Stimulated activated CD4-positive, alpha-beta T cell treated with anti-CD3 and anti-CD28 coated beads, Interleukin-12 subunit alpha, Interleukin-12 subunit beta, amount 100 ng/mL, for 4 hours (primary cell): ENCODE results near the gene MOCS1.
A peak's percentile ranks its signal among the peaks of the same experiment; 100 is the strongest.
"Not testable (repeated sequence)": the region's sequence is repeated elsewhere in the genome, so short reads cannot be mapped to it uniquely, and the experiment has no call there.

Source experiments
- DNase-seq: peaks from one replicate; pipeline ENCODE4 v3.0.0-alpha.2; 2020

MOCS1 gene

GRCh38 chr6:39934131-39934757 lies at the start of gene MOCS1:
MOCS1 (minus strand) TSS chr6:39934462; CDS start chr6:39934417, 45 bp downstream.
- peak; percentile 46 for DNase-seq

GRCh38 chr6:39984051-39984450 lies 49.8 kb upstream of the MOCS1 start:
- no peak for DNase-seq

DNA sequence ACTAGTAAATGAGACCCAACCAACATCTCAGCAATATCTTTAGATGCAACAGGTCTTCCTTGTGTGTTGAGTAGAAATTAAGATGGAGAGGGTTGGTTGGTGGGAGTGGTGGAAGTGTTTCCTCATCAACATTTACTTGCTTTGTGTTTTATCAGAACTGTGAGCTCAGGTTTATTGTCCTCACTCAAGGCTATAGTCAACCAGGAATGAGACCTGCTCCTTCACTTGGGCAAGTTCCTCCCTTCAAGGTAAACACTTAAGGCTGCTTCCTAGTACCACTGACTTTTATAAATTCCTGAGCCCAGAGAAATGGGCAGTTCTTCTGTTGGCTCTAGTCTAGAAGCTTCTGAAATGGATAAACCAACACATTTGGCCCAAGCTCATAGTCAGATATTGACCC lies 48.9 kb upstream of the MOCS1 start:
- DNase-seq, result no peak

- no peak for DNase-seq
These were observed 48.5 kb upstream of the MOCS1 start for GRCh38 chr6:39982720-39983119.

DNA sequence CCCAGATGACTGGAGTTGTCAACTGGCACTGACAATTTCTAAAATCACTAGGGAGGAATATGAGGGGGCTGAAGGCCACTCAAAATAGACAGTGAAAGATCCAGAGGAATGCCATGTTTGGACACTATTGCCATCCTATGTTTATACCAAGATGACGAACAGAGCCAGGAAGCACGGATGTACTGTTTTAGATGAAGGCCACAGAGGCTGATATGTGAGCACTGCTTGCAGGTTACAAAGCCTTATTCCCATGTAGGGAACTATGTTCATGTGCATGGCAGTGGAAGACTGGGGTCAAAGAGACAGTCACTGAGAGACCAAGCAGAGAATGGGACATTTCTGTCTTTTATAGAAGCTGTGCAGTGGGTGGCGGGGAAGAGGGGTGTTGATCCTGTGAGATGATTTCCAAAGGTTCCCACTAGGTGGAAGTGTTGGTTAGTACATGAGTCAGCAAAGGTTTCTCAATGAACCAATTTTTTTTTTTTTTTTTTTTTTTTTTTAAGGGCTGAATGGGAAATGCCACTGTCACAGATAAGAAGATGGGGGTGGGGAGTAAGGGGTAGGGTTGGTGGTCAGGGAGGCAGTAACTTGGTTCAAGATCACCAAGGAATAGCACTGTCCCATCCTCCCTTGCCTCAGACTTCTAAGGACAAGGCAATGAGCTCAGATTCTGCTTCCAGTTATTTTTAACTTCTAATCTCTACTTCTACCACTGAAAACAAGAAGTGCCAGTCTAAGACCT lies 46.7 kb upstream of the MOCS1 start:
- DNase-seq, result no peak

- DNase-seq, result no peak
These were observed 45.4 kb upstream of the MOCS1 start for GRCh38 chr6:39979461-39980328.

- no peak for DNase-seq
These were observed 44.0 kb upstream of the MOCS1 start for GRCh38 chr6:39978240-39978639.

- no peak for DNase-seq
These were observed 39.4 kb upstream of the MOCS1 start for GRCh38 chr6:39973661-39974060.

GRCh38 chr6:39972717-39973116 lies 38.5 kb upstream of the MOCS1 start:
- DNase-seq, result not testable (repeated sequence)

- DNase-seq, result not testable (repeated sequence)
These were observed 36.9 kb upstream of the MOCS1 start for GRCh38 chr6:39971131-39971530.

DNA sequence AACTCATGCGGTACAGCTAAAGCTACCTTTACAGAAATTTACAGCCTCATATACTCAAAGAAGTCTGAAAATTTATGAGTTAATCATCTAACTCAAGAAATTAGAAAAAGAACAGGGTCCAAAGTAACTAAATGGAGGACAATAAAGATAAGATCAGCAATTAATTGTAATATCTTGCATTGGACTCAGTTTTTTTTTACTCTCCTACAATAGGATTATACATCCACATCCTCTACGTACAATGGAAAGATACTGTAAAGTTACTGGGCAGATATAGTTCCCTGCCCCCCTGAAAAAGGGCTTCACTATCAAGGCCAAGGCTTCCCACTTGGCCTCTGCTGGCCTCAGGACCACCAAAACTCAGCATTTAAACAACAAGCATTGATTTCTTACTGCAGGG lies 31.5 kb upstream of the MOCS1 start:
- no peak for DNase-seq

DNA sequence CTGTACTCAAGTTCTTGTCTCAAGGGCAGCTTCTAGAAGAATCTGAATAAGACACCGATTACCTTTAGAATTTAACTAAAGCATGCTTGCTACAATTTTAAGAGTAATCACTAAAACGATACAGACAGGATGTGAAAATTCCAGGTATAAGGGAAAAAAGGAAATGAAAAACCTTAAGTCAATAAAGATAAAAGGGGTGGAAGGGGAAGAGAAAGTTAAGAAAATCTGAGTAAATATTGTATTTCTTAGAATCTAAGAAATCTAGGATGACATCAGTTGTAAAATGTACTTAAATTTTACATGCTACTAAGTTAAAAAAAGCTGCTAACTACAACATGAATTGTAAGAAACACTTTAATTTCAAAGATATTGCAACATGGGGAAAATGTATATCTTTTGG lies 30.3 kb upstream of the MOCS1 start:
- DNase-seq, result no peak

DNA sequence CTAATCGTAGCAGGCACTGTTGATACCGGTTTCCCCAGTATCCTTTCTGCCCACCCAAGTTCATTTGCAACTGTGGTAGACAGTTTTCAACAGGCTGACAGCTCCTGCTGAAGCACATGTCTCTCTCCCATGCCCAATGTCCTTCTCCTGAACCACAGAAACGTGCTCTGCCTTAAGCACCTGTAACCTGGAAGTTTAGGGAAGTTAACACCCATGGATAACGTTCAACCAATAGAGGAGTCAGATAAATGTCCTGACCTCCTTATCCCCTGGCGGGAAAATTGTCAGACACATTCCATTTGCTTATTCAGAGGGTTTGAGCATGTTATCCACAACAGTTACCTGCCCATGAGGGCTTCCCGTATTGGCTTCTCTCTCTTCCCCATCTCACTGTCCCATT lies 29.8 kb upstream of the MOCS1 start:
- no peak for DNase-seq

DNA sequence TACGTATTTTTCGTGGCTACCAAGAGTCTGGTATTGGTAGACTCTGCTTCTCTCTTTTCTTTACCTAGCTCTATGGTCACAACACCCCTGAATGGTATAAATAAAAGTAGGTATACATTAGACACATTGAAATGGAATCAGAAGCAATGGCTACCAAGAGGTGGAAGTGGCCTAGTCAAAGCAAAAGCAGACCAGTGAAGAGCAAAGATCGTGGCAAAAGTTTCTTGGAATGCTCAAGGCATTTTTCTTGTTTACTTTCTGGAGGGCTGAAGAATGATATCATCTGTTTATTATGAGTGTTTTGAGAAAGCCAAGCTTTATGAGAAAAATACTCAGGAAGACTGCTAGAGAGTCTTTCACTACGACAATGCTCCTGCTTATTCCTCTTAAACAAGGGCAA lies 28.6 kb upstream of the MOCS1 start:
- DNase-seq, result no peak

DNA sequence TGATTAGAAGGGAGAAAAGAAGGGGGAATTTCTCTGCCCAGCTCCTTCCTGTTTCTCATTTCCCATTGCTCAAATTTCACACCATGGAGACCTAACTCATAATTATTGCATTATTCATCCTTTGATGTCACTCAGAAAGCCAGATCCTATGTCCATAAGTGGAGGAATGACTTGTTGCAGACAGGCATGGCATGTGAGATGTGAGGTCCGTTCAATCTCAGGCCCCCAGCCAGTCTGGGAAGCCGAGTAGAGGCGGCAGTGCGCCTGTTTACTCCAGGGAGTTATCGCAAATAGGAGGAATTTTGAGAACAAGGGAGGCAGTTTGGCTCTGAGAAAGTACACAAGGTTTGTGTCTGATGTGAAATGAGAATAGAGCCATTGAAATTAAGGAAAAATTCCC lies 26.9 kb upstream of the MOCS1 start:
- no peak for DNase-seq

GRCh38 chr6:39958947-39959346 lies 24.7 kb upstream of the MOCS1 start:
- DNase-seq, result no peak

- DNase-seq, result no peak
These were observed 22.7 kb upstream of the MOCS1 start for GRCh38 chr6:39956936-39957335.

DNA sequence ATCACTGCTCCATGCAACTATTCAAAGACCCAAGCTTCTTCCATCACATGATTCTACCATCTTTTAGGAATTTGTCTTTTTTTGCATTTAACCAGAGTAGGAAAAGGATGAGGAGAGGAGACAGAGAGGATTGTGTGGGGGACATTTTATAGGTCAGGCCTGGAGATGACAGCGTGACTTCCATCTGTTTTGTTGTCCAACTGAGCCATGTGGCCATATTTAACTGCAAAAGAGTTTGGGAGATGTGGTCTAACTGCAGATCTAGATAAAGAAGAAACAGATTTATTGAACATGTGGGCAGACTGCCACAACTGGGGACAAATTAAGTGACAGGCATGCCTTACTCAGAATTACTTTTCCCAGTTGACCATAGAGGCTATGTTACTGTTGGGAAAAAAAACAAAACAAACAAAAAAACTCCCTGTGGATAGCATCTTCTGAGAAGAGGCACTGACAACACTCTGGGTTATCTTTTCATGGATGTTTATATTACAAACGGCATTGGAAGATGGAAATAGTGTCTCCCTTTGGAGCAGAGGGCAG lies 18.9 kb upstream of the MOCS1 start:
- no peak for DNase-seq

- no peak for DNase-seq
These were observed 17.9 kb upstream of the MOCS1 start for GRCh38 chr6:39952167-39952566.

- no peak for DNase-seq
These were observed 17.5 kb upstream of the MOCS1 start for GRCh38 chr6:39951716-39952115.

DNA sequence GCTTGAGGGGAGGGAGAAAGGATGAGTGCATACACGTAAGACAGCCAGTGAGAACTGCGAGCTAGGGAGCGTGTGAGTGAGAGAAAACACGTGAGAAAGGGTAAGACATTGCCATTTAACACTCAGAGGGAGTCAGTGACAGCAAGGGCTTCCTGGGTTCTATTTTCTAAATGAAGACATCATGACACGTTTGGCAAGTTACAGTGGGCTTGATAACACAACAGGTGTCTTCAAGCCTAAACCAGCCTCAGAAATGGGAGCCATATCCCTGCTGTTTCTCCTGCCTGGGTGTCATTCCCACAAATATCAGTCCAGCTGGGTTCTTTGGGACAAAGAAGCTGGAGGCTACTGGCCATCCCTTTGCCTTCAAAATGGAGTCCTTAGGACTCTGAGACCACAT lies 16.9 kb upstream of the MOCS1 start:
- DNase-seq, result no peak

DNA sequence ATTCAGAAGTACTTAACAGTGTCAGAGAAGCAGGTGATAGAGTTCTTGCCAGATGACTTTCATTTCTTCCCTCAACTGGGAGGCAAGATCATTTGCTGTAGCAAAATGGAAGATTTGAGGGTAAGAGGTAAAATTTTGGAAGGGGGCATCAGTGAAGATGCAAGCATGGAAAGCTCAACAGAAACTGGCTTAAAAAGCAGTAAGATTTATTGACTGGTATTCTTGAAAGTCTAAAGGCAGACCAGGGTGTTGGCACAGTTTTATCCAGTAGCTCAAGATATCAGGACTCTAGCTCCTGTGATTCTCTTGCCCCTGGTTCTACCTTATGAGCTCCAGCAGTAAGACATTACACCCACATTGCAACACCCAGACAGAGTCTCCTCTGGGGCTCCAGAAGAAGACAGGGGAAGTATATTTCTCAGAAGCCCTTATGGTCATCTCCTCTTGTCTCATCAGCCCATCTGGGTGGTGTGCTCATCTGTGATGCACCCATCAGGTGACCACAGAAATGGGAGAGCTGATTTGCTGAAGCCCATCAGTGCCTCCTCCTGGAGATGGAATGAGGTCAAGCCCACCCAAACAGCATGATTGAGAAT lies 16.0 kb upstream of the MOCS1 start:
- DNase-seq, result no peak

DNA sequence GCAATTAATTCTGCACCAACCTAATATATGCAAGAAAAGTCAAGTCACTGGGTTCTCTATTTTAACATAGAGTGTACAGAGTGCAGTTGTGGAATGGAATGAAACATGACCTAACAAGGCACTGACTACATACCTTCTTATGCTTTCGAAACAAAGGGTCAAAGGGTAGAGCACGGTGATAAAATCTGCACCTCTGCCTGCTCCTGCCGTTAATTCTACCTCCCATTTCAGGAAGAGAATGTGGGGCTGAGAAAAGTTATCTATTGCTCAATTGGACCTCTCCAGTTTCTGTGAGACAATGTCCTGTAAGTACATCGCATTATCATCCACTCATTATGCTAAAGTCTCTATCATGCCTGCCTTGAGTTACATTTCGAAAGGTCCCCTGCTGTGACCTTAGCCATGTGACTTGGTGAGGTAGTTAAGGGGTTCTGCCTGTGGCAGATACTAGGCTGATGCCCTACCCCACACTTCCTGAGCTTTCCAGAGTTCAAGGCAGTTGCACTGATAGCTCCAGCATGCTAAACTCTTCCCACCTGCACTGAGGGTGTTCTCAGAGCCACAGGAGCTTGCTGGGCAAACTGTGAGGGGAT lies 14.0 kb upstream of the MOCS1 start:
- DNase-seq, result no peak
